Inflammatory macrophage treated with lipopolysaccharide for 4 hours (primary cell): ENCODE measurements around the gene CD209.

Source experiments
- DNase-seq: peaks from one replicate; pipeline ENCODE4 v3.0.0-alpha.2; 2020

The CD209 gene

DNA sequence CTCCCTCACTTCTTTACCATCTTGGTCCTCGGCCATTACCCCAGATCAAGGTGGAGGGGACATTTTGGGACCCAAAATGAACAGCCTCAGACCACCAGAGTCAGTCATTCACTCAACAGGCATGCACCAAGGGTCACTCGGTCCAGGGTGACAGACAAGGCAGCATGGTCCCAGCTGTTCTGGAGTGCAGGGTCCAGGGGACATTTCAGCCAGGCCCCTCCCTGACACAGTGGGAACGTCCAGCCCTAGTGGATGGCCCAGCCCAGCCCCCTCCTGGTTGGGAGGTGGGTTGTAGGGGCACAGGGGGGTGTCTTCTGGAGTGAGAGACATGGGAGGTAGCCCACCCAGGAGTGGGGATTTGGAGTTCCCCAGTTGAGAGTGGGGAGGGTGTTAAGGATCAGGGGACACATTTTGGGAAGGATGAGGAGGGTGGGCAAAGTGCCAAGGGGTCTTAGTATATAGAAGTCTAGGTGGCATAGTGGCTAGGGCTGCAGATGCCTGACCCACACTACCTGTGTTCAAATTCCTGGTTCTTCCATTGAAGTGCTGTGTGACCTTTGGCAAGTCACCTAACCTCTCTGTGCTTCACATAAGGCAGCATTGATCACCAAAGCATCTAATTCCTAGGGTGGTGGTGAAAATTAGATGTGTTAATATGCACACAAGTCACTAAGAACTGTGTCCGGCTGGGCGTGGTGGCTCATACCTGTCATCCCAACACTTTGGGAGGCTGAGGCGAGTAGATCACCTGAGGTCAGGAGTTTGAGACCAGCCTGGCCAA is 42.9 kb downstream of the CD209 start:
- no peak for DNase-seq

DNA sequence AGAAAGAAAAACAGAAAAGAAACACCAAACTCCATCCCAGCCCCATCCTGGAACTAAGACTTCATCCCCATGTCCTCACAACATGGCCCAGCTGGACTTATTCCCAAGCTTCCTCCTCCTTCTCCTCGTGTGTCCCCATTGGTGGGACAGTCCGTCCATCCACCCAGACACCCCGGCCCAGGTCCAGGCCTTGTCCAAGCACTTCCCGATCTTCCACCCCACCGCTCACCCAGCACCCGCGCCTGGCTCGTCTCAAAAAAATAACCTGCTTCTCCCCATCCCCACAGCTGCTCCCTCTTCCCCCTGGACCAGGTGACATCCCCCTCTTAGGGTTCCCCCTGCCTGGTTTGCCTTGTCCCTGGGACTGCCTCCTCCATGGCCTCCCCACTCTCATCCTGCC is 44.0 kb downstream of the CD209 start:
- DNase-seq = no peak

DNA sequence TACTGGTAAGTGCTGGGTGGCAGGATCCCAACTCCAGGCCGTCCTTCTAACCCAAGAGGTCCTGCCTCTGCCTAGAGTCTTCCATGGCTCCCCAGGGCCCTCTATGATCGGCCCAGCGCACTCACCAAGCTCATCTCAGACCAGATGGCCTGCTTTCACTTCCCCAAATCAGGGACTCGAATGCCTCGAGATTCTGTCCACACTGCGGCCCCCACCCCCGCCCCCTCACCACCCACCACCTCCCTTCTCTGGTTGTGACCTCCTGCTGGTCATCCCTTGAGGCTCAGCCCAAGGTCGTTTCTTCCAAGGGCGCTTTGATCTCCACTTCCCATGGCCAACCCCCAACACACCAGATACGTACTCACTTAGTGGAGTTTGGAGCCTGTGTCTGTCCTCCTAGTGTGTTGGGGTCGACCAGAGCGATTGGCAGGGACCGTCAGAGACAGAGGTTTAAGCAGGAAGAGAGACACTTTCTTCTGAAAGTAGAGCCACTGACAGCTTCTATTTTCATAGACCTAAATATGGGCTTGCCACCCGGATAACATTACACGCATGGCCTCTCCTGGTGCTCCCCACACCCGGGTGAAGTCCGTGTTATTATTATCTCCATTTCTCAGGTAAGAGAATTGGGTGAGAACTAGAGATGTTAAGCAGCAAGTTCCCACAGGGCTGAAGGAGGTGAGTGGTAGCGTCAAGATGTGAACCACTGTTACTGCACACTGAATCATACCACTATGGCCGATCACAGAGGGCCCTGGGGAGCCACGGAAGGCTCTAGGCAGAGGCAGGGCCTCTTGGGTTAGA is 45.5 kb downstream of the CD209 start, which contains the start of gene FCER2:
FCER2 (minus strand) TSS at position 478 of the 804 bp plus-strand sequence. CDS start 2,371 bp downstream, outside the sequence.
- peak; percentile 65 for DNase-seq

DNA sequence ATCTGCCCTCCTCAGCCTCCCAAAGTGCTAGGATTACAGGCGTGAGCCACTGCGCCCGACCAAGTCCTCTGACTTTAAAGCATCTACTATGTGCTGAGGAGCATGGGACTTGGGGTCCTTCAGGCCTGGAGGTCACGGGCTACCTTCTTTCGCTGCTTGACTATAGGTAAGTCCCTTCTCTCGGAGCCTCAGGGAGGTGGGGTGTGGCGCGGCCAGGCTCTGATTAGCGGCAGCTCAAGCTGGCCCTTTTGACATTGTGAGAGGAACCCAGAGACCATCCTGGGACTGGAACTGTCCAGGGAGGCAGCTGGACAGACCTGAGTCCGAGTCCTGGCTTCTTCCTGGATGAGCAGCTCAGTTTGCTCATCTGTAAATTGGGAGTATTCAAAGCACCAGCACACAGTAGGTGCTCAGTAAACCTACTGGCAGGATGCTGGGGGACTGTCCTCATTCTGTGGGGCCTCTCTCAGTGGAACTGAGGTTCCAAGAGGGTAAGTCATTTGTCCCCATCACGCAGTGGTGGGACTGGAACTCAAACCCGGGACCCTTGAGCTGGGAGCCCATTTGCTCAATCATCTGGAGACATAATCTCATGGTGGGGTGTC is 46.2 kb downstream of the CD209 start:
- DNase-seq = no peak

DNA sequence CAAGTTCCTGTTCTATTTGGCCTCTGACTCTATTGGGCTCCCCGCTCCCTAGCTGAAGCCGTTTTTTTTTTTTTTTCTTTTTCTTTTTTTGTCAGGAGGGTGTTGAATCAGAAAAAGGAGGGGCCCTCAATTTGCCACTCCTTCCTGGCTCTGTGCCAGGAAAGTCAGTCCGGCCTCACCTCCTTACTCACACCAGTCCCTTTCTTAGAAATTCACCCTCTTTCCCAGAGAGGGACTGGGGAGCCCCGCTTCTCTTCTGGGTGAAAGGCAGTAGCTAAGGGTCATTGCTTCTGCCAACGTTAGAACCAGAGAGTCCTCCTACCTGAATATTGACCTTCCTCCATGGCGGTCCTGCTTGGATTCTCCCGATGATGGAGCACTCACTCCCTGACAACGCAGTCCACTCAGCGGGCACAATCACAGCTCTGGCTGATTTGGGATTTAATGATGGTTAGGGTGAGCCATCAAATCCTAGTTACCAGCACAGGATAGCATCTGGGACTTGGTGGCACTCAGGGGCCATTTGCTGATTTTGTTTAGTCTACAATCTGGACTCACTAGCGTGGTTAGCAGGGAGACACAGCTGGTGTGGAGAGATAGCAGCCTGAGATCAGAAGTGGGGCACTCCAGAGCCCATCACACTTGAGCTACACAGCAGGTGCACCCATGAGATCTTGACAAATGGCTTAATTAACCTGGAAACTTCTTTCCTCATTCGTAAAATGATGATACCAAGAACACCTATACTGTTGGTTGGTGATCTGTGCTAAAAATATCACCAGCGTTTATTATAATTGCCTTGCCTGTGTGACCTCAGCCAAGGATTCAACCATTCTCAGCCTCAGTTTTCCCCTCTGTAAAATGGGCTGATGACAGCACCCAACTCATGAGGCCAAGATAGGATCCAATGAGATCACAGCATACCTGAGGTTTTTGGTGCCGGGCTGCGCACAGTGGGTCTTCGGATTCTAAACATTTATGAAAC is 47.6 kb downstream of the CD209 start:
- DNase-seq = peak; percentile 59

GRCh38 chr19:7699003-7699402 is 48.3 kb downstream of the CD209 start:
- DNase-seq = no peak

- DNase-seq = no peak
Observed at GRCh38 chr19:7698583-7698982, 48.8 kb downstream of the CD209 start.

DNA sequence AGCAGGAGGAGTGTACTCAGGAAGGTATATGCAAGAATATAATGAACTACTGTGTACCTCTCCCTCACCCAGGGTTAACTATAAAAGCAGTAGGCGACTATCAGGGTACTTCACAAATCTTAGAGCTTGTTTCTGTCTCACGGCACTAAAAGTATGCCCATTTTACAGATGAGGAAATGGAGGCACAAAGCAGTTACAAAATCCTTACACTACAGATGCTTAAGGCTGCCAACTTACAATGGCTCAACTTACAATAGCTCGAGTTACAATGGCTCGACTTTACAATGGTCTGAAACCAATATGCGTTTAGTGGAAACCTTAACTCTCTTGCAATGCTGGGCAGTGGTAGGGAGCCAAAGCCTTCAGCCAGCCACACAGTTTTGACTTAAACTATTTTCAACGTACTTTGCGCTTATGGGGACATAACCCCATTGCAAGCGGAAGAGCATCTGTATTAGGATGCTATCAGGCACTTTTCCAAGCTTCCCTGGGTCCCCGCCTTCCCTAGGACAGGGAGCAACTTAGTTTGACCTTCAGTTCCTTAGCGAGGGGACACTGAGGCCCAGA is 49.5 kb downstream of the CD209 start:
- DNase-seq = no peak

DNA sequence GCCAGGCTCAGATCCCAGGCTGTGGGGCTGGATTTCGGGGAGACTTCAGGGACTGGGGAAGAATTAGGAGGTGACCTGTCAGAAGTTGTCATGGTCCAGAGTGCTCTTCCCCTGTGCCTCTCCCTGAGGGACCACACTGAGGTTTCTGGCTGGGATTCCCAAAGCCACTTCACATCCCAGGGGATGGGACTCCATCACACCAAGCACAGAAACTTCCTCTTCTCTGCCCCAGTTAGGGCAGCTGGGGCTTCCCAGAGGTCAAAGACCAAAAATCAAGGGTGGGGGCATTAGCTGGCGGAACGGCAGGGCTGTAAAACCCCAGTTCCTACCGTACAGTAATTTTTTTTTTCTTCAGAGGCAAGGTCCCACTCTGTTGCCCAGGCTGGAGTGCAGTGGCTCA is 52.8 kb downstream of the CD209 start:
- no peak for DNase-seq

GRCh38 chr19:7692417-7693088 is 54.8 kb downstream of the CD209 start:
- no peak for DNase-seq

- DNase-seq = no peak
Observed at GRCh38 chr19:7691497-7691896, 55.8 kb downstream of the CD209 start.

DNA sequence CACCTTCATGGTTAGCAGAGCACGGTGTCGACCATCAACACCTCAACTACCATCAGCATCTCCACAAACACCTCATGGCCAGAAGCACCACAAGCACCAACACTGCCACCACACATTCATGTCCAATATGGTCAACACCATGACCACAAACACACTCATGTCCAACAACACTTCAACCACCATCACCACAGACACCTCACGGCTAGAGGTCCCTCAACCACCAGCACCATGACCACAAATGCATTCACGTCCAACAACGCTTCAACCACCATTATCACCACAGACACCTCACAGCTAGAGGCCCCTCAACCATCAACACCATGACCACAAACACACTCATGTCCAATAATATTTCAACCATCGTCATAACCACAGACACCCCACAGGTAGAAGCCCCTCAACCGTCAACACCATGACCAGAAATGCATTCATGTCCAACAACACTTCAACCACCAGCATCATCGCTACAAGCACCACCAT is 56.5 kb downstream of the CD209 start:
- no peak for DNase-seq
